K562 (cell line): ENCODE data around the gene NAA80.

ENCODE experiments used
- CXXC5 ChIP-seq: fragments of 250-450 bp; sonication (Bioruptor Pico); IDR thresholded peaks from 2 replicates; pipeline ENCODE4 v1.8.0; 2022; ENCODE audit warnings: inconsistent platforms, mild to moderate bottlenecking, moderate library complexity
- EZH2 ChIP-seq: IDR thresholded peaks from 2 replicates; pipeline ENCODE4 v1.6.1; 2012; ENCODE audit warnings: low read depth, mild to moderate bottlenecking, inconsistent platforms, low read length, borderline replicate concordance
- FOSL1 ChIP-seq: fragments of 200-800 bp; sonication (Bioruptor generic); conservative IDR thresholded peaks from 2 replicates; pipeline ENCODE4 v1.6.1; 2016; ENCODE audit warnings: missing genetic modification characterization, missing compliant biosample characterization
- GATA2 ChIP-seq: sonication (generic); formaldehyde crosslinking; IDR thresholded peaks from 2 replicates; pipeline ENCODE4 v1.4.0; 2020; ENCODE audit warnings: mild to moderate bottlenecking, missing genetic modification reagents
- NFE2L1 ChIP-seq: fragments of 450-650 bp; IDR thresholded peaks from 2 replicates; pipeline ENCODE4 v1.6.1; 2016; ENCODE audit warnings: missing genetic modification characterization, low read depth, mild to moderate bottlenecking, missing compliant biosample characterization, moderate library complexity, borderline replicate concordance
- TAF1 ChIP-seq: IDR thresholded peaks from 2 replicates; pipeline ENCODE4 v1.6.1; 2011; ENCODE audit warnings: mild to moderate bottlenecking, low read length, moderate library complexity; ENCODE audit not compliant: insufficient read depth, control insufficient read depth, severe bottlenecking; ENCODE audit errors: extremely low read depth
- ZC3H4 ChIP-seq: sonication (generic); formaldehyde crosslinking; IDR thresholded peaks from 2 replicates; pipeline ENCODE4 v1.9.0; 2021; ENCODE audit warnings: missing genetic modification reagents, borderline replicate concordance
- TF ChIP-seq, protein P1 (sequence below): sonication (generic); formaldehyde crosslinking; IDR thresholded peaks from 2 replicates; pipeline ENCODE4 v1.8.1; 2023; ENCODE audit warnings: mild to moderate bottlenecking, missing genetic modification reagents

DNA sequence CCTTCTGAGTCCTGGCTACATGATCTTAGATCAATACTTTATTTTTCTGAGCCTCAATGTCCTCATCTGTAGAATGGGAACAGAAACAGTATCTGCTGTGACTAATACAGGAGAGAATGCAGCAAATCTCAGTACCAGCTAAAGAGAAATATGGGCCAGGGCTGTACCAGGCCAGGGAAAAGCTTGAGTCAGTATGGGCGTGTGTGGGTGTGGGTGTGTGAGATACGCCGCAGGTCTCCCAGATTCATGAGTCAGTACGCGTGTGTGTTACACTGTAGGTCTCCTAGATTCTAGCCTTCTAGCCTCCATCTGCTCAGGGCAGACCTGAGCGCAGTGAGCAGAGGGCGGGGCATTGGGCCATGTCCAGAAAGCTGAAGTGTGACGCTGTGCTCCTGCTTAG, 48.0 kb downstream of the NAA80 start:
- TF ChIP-seq ZC3H4 (CRISPR knock-in tag): no peak
- no peak for TF ChIP-seq GATA2
- TF ChIP-seq CXXC5 (CRISPR knock-in tag): no peak
- TF ChIP-seq TAF1: no peak
- TF ChIP-seq NFE2L1 (tag): no peak
- peak; percentile 73 for TF ChIP-seq FOSL1 (tag)
- TF ChIP-seq EZH2: no peak
- TF ChIP-seq, protein P1, sequence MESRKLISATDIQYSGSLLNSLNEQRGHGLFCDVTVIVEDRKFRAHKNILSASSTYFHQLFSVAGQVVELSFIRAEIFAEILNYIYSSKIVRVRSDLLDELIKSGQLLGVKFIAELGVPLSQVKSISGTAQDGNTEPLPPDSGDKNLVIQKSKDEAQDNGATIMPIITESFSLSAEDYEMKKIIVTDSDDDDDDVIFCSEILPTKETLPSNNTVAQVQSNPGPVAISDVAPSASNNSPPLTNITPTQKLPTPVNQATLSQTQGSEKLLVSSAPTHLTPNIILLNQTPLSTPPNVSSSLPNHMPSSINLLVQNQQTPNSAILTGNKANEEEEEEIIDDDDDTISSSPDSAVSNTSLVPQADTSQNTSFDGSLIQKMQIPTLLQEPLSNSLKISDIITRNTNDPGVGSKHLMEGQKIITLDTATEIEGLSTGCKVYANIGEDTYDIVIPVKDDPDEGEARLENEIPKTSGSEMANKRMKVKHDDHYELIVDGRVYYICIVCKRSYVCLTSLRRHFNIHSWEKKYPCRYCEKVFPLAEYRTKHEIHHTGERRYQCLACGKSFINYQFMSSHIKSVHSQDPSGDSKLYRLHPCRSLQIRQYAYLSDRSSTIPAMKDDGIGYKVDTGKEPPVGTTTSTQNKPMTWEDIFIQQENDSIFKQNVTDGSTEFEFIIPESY (CRISPR knock-in tag): 0 out of 2 replicates have a peak, but pooled peaks have one; percentile 22
